ENCODE results near the gene ZNF485.
"Not testable (repeated sequence)": the region's sequence is repeated elsewhere in the genome, so short reads cannot be mapped to it uniquely, and the experiment has no call there.

The ZNF485 gene

GRCh38 chr10:43605850-43606322, 352 bp upstream of the ZNF485 start:
- DNase-seq (ENCODE audit: low spot score) = no peak

DNA sequence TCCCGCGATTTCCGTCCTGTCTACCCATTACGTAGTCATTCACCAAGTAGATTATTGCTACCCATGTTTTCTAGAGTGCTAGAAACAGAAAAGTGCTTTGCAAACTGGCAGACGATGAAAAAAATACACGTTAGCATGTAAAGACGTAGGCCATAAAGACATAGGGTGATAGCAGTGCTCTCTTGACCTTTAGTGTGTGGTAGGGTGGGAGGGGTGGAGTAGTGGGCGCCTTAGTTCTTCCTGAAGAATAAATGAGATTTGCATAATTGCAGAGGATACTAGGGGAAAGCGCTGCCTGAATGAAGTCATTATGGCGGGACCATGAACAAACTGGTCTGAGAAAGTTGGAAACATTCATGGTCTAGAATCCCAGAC, 948 bp downstream of the ZNF485 start:
- no peak for DNase-seq (ENCODE audit: low spot score)

GRCh38 chr10:43610636-43611035, 4.4 kb downstream of the ZNF485 start:
- DNase-seq (ENCODE audit: low spot score) = no peak

DNA sequence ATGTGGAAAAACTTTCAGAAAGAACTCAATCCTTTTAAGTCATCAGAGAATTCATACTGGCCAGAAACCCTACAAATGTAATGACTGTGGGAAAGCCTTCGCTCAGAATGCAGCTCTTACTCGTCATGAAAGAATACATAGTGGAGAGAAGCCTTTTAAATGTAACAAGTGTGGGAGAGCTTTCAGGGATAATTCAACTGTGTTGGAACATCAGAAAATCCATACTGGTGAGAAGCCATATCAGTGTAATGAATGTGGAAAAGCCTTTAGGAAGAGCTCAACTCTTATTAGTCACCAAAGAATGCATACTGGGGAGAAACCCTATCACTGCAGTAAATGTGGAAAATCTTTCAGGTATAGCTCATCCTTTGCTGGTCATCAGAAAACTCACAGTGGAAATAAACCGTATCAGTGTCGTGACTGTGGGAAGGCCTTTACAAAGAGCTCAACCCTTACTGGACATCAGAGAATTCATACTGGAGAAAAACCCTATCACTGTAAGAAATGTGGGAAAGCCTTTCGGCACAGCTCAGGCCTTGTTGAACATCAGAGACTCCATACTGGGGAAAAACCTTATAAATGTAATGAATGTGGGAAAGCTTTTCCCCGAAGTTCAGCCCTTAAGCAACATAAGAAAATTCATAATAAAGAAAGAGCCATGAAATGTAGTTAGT, 10.6 kb downstream of the ZNF485 start:
- no peak for DNase-seq (ENCODE audit: low spot score)

DNA sequence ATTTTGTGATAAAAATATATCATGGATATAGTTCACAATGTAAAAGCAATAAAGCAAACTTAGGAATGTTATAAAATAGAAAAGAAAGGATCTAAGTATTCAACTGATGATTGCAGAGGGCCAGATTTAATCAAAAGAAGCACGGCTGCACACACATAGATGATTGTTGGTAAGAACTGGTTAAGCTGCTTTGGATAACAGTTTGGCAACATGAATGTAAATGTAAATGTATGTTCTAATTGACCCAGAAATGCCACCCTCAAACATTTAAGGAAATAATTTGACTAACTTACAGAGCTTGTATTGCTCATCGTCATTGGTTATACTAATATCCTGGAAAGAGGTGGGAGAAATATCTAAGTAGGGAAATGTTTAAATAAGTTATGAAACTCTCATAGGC, 13.1 kb downstream of the ZNF485 start:
- no peak for DNase-seq (ENCODE audit: low spot score)

DNA sequence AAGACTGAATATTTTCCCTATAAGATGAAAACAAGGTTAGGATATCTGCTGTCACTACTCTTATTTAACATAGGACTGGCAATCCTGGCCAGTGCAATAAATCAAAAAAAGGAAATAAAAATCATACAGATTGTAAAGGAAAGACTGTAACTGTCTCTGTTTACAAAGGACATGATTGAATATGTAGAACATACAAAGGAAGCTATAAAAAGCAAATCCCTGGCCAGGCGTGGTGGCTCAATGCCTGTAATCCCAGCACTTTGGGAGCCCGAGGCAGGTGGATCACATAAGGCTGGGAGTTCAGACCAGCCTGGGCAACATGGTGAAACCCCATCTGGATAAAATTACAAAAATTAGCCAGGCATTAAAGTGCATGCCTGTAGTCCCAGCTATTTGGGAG, 15.8 kb downstream of the ZNF485 start:
- DNase-seq (ENCODE audit: low spot score) = no peak

- DNase-seq (ENCODE audit: low spot score) = no peak
These were observed 17.1 kb downstream of the ZNF485 start for GRCh38 chr10:43623351-43623750.

DNA sequence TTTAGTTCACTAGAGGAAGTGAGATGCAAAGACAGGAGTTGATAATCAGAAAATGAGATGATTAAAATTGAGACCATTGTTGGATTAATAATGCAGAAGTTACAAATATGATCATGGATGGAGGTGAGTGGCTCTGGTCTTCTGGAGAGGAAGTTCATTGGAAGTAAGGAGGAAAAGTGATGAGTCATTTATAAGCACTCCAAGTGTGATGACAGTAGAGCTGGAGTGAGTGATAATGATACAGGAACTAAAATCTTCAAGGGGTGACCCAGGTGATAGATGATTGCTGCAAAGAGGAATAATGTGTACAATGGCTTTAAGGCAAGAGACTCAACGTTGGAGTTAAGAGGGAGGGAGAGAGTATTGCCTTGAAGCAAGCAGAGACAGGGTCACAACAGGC, 21.7 kb downstream of the ZNF485 start:
- DNase-seq (ENCODE audit: low spot score) = no peak

- DNase-seq (ENCODE audit: low spot score) = no peak
These were observed 22.7 kb downstream of the ZNF485 start for GRCh38 chr10:43628956-43629355.

DNA sequence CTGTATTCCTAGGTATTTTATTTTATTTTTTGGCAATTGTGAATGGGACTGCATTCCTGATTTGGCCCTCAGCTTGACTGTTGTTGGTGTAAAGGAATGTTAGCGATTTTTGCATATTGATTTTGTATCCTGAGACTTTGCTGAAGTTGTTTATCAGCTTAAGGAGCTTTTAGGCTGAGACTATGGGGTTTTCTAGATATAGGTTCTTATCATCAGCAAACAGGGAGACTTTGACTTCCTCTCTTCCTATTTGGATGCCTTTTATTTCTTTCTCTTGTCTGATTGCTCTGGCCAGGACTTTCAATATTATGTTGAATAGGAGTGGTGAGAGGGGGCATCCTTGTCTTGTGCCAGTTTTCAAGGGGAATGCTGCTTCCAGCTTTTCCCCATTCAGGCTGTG, 29.6 kb downstream of the ZNF485 start:
- not testable (repeated sequence) for DNase-seq (ENCODE audit: low spot score)

- DNase-seq (ENCODE audit: low spot score) = no peak
These were observed 34.4 kb downstream of the ZNF485 start for GRCh38 chr10:43640603-43641002.

DNA sequence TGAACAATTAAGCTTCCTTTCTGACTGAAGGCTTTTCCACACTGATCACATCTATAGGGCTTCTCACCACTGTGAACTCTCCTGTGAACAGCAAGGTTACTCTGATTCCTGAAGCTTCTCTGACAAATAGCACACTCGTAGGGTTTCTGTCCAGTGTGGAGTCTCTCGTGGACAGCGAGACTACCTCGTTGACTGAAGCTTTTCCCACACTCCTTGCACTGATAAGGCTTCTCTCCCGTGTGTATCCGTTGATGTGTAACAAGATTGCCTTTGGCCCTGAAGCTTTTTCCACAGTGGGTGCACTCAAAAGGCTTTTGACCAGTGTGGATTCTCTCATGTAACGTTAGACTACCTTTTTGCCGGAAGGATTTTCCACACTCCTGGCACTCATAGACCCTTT, 38.0 kb downstream of the ZNF485 start:
- DNase-seq (ENCODE audit: low spot score) = no peak

DNA sequence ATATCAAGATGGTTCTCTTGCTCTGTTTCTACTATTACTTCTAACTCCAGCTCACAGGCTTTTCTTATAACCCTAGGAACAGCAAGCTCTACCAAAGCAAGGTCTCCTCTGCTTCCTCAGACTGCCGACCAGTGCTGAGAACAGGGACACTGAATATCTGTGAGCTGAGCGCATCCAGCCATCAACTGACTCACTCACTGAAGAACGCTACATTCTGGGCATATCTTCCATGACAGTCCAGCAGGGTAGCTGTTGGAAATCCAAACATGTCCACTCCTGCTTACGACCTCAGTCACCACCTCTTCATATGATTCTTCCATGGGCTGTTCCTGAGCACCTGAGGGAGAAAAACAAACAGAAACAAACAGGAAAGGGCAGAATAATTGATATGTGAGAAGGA, 39.6 kb downstream of the ZNF485 start:
- DNase-seq (ENCODE audit: low spot score) = no peak

- DNase-seq (ENCODE audit: low spot score) = no peak
These were observed 41.3 kb downstream of the ZNF485 start for GRCh38 chr10:43647576-43647975.

GRCh38 chr10:43648095-43648397, 41.8 kb downstream of the ZNF485 start:
- DNase-seq (ENCODE audit: low spot score) = no peak

GRCh38 chr10:43648398-43649184, 42.4 kb downstream of the ZNF485 start, which contains the start of gene ZNF32:
ZNF32 (minus strand) TSS chr10:43648881; CDS start chr10:43646133, 2,748 bp downstream.
- DNase-seq (ENCODE audit: low spot score) = peak; percentile 76

DNA sequence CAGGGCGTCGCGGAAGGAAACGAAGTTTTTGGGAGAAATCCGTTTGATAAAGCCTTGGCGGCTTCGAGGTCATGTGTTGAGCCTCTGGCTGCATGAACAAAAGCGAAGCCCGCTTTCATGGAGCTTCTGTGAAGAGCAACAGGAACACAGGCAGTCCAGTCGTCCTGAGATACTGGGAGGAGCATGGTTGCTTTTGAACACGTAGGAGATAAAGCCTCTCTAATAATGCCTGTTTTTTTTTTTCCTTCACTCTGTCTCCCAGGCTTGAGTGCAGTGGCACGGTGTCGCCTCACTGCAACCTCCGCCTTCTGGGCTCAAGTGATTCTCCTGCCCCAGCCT, 42.9 kb downstream of the ZNF485 start:
- DNase-seq (ENCODE audit: low spot score) = no peak

GRCh38 chr10:43653746-43654145, 47.5 kb downstream of the ZNF485 start:
- DNase-seq (ENCODE audit: low spot score) = no peak

DNA sequence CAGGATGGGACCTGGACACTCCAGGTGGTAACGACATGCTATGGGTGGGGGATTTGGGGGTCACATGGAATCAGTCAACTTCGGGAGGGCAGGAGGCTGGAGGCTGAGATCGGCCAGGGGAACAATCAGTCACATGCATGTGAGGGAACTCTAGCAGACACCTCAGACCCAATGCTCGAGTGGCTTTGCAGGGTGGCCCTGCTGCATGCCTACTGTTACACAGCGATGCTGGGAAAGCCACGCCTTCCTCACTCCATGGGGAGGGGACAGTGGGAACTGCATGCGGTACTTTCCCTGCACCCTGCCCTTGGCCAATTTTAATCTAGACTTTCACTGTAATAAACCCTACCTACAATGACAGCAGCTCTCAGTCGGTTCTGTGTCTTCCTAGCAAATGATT, 49.1 kb downstream of the ZNF485 start:
- DNase-seq (ENCODE audit: low spot score) = no peak

DNA sequence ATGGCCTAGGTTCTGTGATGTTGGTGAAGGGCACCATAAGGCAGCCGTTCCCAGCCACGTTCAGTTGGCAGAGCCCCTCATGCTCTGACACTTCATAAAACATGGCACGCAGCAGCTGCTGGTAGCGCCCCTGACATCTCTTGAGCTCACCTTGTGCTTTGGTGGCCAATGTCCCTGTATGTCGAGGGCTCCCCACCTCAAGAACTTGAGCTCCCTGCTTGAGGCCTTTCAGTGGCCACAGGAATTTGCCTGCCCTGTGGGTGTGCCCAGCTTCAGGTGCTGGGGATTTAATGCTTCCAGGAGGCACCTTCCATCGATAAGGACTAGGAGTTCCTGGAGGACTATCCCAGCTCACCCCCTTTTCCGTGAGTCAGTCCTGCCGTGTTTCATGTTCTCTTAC, 52.0 kb downstream of the ZNF485 start:
- DNase-seq (ENCODE audit: low spot score) = no peak

DNA sequence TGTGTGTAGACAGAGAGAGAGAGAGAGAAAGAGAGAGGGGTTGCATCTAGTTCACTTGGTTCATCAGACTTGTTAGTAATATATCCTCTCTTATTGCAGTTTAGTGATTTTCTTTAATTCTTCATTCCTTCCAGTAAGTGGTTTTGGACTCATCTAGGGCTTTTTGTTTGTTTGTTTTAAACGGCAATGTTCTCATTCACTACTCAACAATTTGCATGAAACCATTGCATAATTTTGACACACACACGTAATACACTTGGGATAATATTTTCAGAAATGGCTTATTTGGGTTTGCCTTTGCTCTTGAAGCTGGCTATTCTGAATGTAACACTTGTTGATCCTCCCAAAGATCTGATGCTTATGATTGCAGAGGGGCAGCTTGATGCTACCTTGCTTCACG, 58.8 kb downstream of the ZNF485 start:
- DNase-seq (ENCODE audit: low spot score) = no peak

DNA sequence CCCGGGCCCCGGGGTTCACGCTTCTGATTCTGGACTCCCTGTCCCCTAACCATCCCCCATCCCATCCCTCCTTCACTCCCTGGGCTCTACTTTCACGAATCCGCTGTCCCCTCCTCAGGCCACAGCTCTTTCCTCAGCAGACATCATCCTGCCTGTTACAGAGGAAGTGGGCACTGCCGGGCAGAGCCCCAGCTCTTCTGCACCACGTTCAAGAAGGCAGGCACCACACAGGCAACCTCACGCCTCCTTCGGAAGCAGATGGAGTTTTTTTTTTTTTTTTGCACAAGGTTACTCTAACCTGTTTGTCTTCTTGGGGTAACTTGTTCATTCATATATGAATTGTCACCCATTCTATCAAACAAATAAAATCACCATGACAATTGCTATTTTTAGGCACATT, 60.3 kb downstream of the ZNF485 start:
- no peak for DNase-seq (ENCODE audit: low spot score)

- peak; percentile 33 for DNase-seq (ENCODE audit: low spot score)
These were observed 61.1 kb downstream of the ZNF485 start for GRCh38 chr10:43667317-43667731.
